Stimulated activated effector memory CD8-positive, alpha-beta T cell treated with anti-CD3 and anti-CD28 coated beads, Interleukin-12 subunit alpha, Interleukin-12 subunit beta, amount 100 ng/mL, for 72 hours (primary cell): ENCODE data around the gene ATG12.

Experiments
- ATAC-seq: fragments of 150-1000 bp; cut with Tn5 transposase; 2 replicates; pipeline ENCODE4 v1.10.0; 2021
- DNase-seq, 2 donors: peaks; one replicate each; pipeline ENCODE4 v3.0.0; 2021 to 2022; ENCODE audit warnings: low spot score in 2 of 2
- H3K27ac Mint-ChIP-seq: one replicate; pipeline ENCODE4 v1.8.0; 2022; ENCODE audit warnings: mild to moderate bottlenecking, mixed read lengths
- H3K36me3 Mint-ChIP-seq: one replicate; pipeline ENCODE4 v1.8.0; 2022; ENCODE audit warnings: mild to moderate bottlenecking, mixed read lengths
- H3K4me1 Mint-ChIP-seq: one replicate; pipeline ENCODE4 v1.8.0; 2022; ENCODE audit warnings: mixed read lengths
- H3K4me3 Mint-ChIP-seq: one replicate; pipeline ENCODE4 v1.8.0; 2022; ENCODE audit warnings: mild to moderate bottlenecking, mixed read lengths
- H3K9me3 Mint-ChIP-seq: one replicate; pipeline ENCODE4 v1.8.0; 2022; ENCODE audit warnings: mixed read lengths

Gene ATG12

GRCh38 chr5:115854139-115854538, 12.8 kb upstream of the ATG12 start:
- ATAC-seq, result no peak

GRCh38 chr5:115850744-115851416, 9.5 kb upstream of the ATG12 start:
- no peak overlapping the region for H3K4me3 Mint-ChIP-seq
- no peak for ATAC-seq
- no peak overlapping the region for H3K27ac Mint-ChIP-seq
- H3K9me3 Mint-ChIP-seq, result no peaks in the 10 kb centered on the region
- H3K4me1 Mint-ChIP-seq, result peaks cover 24% of the 10 kb centered on the region
- no peaks in the 10 kb centered on the region for H3K36me3 Mint-ChIP-seq
- DNase-seq, result no peak

More at GRCh38 chr5:115854139-115854538, 12.8 kb upstream of the ATG12 start:
- Mint-ChIP-seq H3K4me3 (no peak overlapping the region), H3K4me1 (peaks cover 41% of the 10 kb centered on the region), H3K9me3 (no peaks in the 10 kb centered on the region), H3K36me3 (no peaks in the 10 kb centered on the region), H3K27ac (no peak overlapping the region)
- no peak for DNase-seq

DNA sequence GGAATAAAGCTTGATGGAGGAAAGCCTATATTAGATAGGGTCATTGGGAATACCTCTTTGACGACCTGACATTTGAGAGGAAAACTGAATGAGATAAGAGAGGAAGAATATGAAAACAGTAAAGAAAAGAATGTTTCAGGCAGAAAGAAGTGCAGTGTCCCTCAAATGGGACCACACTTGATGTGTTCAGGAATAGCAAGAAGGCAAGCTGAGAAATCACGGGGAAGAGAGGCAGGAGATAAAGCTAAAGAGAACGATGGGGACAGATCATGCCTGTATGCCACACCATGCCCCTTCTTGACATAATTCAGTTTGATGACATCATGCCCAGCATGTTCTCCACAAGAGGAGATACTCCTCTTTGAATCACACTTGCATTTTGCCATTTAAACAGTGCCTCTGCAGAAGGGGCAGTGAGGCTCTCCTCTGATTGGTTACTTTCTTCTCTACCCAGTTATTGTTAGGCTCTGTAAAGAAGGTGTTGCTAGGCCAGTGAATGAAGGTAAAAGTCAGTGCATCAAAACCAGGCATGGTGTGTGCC, 8.0 kb upstream of the ATG12 start:
- peaks cover 36% of the 10 kb centered on the region for H3K4me1 Mint-ChIP-seq
- ATAC-seq (no peak), DNase-seq (no peak)
- no peaks in the 10 kb centered on the region for H3K9me3 Mint-ChIP-seq
- H3K27ac Mint-ChIP-seq, result no peak overlapping the region
- H3K36me3 Mint-ChIP-seq, result no peaks in the 10 kb centered on the region
- no peak overlapping the region for H3K4me3 Mint-ChIP-seq

DNA sequence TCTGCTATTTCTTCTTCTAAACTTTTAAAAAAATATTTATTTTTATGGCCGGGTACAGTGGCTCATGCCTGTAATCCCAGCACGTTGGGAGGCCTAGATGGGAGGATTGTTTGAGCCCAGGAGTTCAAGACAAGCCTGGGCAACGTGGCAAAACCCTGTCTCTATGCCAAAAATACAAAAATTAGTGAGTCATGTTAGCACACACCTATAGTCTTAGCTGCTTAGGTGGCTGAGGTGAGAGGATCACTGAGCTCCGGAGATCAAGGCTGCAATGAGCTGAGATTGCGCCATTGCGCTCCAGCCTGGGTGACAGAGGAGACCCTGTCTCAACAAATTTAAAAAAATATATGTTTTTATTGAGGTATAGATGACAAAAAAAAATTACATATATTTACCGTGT, 5.9 kb upstream of the ATG12 start:
- Mint-ChIP-seq H3K9me3 (no peaks in the 10 kb centered on the region), H3K27ac (no peak overlapping the region), H3K36me3 (no peaks in the 10 kb centered on the region), H3K4me3 (no peak overlapping the region), H3K4me1 (peaks cover 46% of the 10 kb centered on the region)
- ATAC-seq (no peak), DNase-seq (no peak)

DNA sequence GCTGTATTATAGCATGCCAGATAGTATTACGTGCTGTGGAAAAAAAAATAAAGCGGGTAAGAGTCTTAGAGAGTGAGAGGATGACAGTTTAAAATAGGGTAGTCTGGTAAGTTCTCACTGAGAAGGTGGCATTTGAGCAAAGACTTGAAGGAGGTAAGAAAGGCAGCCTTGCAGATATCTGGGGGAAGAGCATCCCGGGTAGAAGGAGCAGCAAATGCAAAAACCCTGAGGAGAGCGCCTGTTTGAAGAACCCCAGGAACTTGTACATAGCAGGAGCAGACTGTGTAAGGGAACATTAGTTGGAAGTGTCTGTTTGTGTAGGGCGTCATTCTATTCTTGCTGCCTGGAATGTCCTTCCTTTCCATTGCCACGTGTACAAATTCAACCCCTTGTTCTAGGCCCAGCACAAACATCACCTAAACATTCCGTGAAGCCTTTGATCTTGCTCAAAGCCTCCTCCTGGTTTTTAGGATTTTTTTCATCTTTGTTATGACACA, 3.0 kb upstream of the ATG12 start:
- DNase-seq (no peak), ATAC-seq (no peak)
- Mint-ChIP-seq H3K4me3 (peak overlapping the region; percentile 96), H3K36me3 (peaks cover 16% of the 10 kb centered on the region), H3K27ac (no peak overlapping the region), H3K9me3 (no peaks in the 10 kb centered on the region), H3K4me1 (peaks cover 41% of the 10 kb centered on the region)

- ATAC-seq (no peak), DNase-seq (no peak)
- Mint-ChIP-seq H3K27ac (no peak overlapping the region), H3K4me3 (peak overlapping the region; percentile 96), H3K36me3 (peaks cover 24% of the 10 kb centered on the region), H3K4me1 (peaks cover 40% of the 10 kb centered on the region), H3K9me3 (no peaks in the 10 kb centered on the region)
Measured at GRCh38 chr5:115843444-115844130, 2.2 kb upstream of the ATG12 start.

DNA sequence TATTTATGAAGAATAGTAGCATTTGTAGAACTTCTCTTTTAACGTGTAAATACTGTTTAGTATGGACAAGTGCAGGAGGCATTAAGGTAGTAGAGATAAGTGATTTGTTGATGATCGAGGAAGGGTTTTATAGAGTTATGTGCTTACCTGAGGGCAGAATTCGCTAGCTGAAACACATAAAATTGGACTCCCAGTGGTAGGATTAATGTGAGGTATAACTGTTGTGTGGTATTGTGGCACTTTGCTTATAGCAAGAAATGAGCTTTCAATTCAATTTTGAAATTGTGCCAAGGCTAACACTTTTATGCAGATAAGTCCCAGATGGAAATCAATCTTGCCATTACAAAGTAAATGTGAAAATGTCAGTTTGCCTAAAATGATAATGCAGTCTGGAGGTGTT, 1.6 kb upstream of the ATG12 start:
- no peak for ATAC-seq
- peaks cover 45% of the 10 kb centered on the region for H3K4me1 Mint-ChIP-seq
- no peaks in the 10 kb centered on the region for H3K9me3 Mint-ChIP-seq
- peak overlapping the region; percentile 98 for H3K27ac Mint-ChIP-seq
- H3K4me3 Mint-ChIP-seq, result peak overlapping the region; percentile 96
- DNase-seq, result no peak
- H3K36me3 Mint-ChIP-seq, result peaks cover 31% of the 10 kb centered on the region

DNA sequence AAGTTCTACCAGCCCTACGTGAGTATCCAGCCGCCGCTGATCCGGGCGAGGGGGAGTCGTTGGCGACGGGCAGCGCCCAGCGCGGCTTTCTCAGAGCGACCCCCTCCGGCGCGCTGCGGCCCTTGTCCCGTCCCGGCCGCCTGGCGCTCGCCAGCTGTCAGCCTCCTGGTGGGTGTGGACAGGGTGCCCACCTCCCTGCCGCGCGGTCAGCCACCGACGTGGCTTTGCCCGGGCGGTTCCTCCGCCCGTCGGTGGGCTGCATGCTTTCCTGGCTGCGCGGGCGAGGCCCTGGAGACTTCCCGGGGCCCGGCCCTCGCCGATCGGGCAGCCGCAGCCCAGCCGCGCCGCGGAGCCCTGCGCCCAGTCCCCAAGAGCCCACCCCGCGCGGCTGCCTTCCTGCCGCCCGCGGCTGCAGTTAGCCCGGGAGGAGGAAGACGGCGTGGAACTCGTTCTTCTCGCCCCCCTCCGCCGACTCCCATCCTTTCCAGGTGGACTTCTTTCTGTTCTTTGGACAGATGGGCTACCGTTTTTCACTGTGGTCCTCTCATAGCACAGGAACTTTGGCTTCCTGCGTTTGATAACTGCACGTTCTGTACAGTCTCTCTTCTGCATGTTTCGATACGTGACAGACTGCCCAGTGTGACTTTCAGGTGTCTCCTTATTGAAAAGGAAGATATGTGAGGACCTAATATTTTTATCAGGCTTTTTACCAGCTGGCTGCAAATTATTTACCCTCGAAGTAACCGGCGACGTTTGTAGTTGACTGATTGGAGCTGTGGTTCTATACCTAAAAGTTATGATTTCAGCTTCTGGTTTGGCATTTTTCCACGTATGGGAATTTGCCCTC, 947 bp upstream of the ATG12 start:
- DNase-seq (no peak), ATAC-seq (peak; percentile 44)
- H3K9me3 Mint-ChIP-seq, result no peaks in the 10 kb centered on the region
- peaks cover 45% of the 10 kb centered on the region for H3K4me1 Mint-ChIP-seq
- peak overlapping the region; percentile 96 for H3K4me3 Mint-ChIP-seq
- peak overlapping the region; percentile 98 for H3K27ac Mint-ChIP-seq
- peaks cover 37% of the 10 kb centered on the region for H3K36me3 Mint-ChIP-seq

- Mint-ChIP-seq H3K36me3 (peaks cover 51% of the 10 kb centered on the region), H3K27ac (peak overlapping the region; percentile 98), H3K9me3 (no peaks in the 10 kb centered on the region), H3K4me1 (peaks cover 45% of the 10 kb centered on the region), H3K4me3 (peak overlapping the region; percentile 96)
- DNase-seq (no peak), ATAC-seq (no peak)
Measured at GRCh38 chr5:115840873-115841272, 492 bp downstream of the ATG12 start.

- DNase-seq, result peak in 1 of 2 donors; percentile 55
- Mint-ChIP-seq H3K36me3 (peaks cover 70% of the 10 kb centered on the region), H3K4me1 (peaks cover 38% of the 10 kb centered on the region), H3K9me3 (no peaks in the 10 kb centered on the region), H3K27ac (peak overlapping the region; percentile 45), H3K4me3 (peak overlapping the region; percentile 96)
- peak; percentile 39 for ATAC-seq
Measured at GRCh38 chr5:115838885-115839518, 2.4 kb downstream of the ATG12 start.

DNA sequence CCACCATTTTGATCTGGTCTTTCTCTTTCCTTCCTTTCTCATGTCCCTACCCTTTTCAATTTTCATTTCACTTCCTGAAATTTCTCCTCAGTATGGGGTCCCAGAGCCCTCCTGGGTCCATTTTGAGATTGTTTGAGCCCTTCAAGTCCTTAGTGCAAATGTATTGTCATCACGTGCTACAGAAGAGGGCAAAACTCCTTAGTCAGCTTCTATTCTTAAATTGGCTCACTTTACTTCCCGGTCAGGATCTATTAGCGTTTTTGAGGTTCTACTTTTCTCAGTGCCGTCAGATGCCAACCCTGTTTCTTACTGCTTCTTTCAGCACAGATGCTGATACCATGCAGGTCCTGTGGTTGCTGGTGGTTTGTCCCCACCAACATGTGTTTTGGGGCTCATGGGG, 5.9 kb downstream of the ATG12 start:
- Mint-ChIP-seq H3K9me3 (no peaks in the 10 kb centered on the region), H3K4me3 (no peak overlapping the region), H3K4me1 (peaks cover 31% of the 10 kb centered on the region), H3K36me3 (peaks cover 98% of the 10 kb centered on the region), H3K27ac (peak overlapping the region; percentile 51)
- no peak for DNase-seq
- no peak for ATAC-seq

DNA sequence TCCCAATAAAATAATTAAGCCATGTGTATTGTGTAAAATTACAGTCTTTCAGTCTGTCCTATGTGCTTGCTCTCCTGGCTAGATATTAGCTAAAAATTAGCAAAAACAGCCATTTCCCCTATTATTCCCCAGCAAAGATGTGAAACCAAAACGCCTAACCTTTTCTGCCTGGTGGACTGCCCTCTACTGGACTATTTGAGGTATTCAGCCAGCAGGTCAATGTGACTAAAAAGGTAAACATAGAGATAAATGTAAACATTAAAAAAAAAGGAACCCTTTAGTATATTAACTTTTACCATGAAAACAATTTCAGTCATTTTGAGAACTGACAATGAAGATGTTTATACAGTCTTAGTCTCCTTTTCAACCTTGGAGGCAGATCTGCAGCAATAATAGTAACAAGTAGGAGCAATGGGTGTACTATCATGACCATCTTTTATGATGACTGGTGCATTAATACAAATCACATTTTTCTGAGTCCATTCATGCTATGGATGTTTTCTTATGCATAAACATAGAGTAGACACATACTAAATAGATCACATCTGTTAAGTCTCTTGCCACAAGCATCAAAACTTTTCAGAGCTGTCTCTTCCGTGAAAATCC, 10.1 kb downstream of the ATG12 start:
- Mint-ChIP-seq H3K27ac (no peak overlapping the region), H3K4me3 (no peak overlapping the region), H3K9me3 (no peaks in the 10 kb centered on the region), H3K36me3 (peaks cover 81% of the 10 kb centered on the region), H3K4me1 (peaks cover 14% of the 10 kb centered on the region)
- no peak for DNase-seq
- no peak for ATAC-seq

GRCh38 chr5:115829913-115830312, 11.5 kb downstream of the ATG12 start:
- no peaks in the 10 kb centered on the region for H3K9me3 Mint-ChIP-seq
- ATAC-seq (no peak), DNase-seq (no peak)
- H3K27ac Mint-ChIP-seq, result no peak overlapping the region
- peaks cover 6% of the 10 kb centered on the region for H3K4me1 Mint-ChIP-seq
- H3K36me3 Mint-ChIP-seq, result peaks cover 67% of the 10 kb centered on the region
- no peak overlapping the region for H3K4me3 Mint-ChIP-seq

GRCh38 chr5:115825948-115826347, 15.4 kb downstream of the ATG12 start:
- Mint-ChIP-seq H3K4me3 (no peak overlapping the region), H3K27ac (no peak overlapping the region), H3K4me1 (peaks cover 1% of the 10 kb centered on the region), H3K9me3 (no peaks in the 10 kb centered on the region), H3K36me3 (peaks cover 28% of the 10 kb centered on the region)
- ATAC-seq (no peak), DNase-seq (no peak)
